PC-3 (cell line): ENCODE measurements around the gene KLHL6. TPM values are rescaled to one million over a fixed set of nuclear protein-coding genes. Genes with fewer than 3 reads are reported as not detected.

Experiments
- ATAC-seq: fragments of 200-7000 bp; cut with Tn5 transposase; 2 replicates; pipeline ENCODE4 v1.9.1; 2020; ENCODE audit warnings: mild to moderate bottlenecking, moderate library complexity
- BruUV-seq: library from RNA; stranded (reverse); fragments of 400-500 nt; replicated peaks from 2 replicates; lab custom pipeline; 2021; lab: Mats Ljungman, UMichigan
- CTCF ChIA-PET: fragments of 300-600 bp; sonication (Branson Sonifier 250); formaldehyde crosslinking; loops from one replicate; lab custom pipeline; 2022; ENCODE audit warnings: antibody characterized with exemption; lab: Charles Lee
- POLR2A ChIA-PET: fragments of 300-600 bp; sonication (Branson Sonifier 250); formaldehyde crosslinking; loops from one replicate; lab custom pipeline; 2022; ENCODE audit warnings: antibody characterized with exemption; ENCODE audit not compliant: unreplicated experiment; lab: Charles Lee
- DNase-seq: peaks from one replicate; pipeline ENCODE4 v3.0.0-alpha.2; 2015
- H2AFZ ChIP-seq: fragments of 300-600 bp; sonication (generic); 2 replicates; pipeline ENCODE4 v1.6.0; 2016; ENCODE audit warnings: antibody characterized with exemption, low read length
- H3F3A ChIP-seq: fragments of 300-600 bp; sonication (generic); one replicate; pipeline ENCODE4 v1.6.0; 2017; ENCODE audit warnings: antibody characterized with exemption, low read length, control low read depth, mild to moderate bottlenecking; ENCODE audit not compliant: unreplicated experiment
- H3K27ac ChIP-seq: fragments of 300-600 bp; sonication (generic); 2 replicates; pipeline ENCODE4 v1.5.1; 2016; ENCODE audit warnings: mild to moderate bottlenecking, low read length
- H3K27me3 ChIP-seq: fragments of 300-600 bp; sonication (generic); 2 replicates; pipeline ENCODE4 v1.6.1; 2016; ENCODE audit warnings: low read length, mixed read lengths
- H3K36me3 ChIP-seq: fragments of 300-600 bp; sonication (generic); 2 replicates; pipeline ENCODE4 v1.6.1; 2016; ENCODE audit warnings: low read depth, mixed run types, low read length, mixed read lengths
- H3K4me1 ChIP-seq: fragments of 300-600 bp; sonication (generic); 2 replicates; pipeline ENCODE4 v1.5.1; 2016; ENCODE audit warnings: low read length; ENCODE audit not compliant: insufficient read depth
- H3K4me2 ChIP-seq: fragments of 300-600 bp; sonication (generic); 2 replicates; pipeline ENCODE4 v1.6.0; 2016; ENCODE audit warnings: low read length
- H3K4me3 ChIP-seq: fragments of 300-600 bp; sonication (generic); 2 replicates; pipeline ENCODE4 v1.5.1; 2016; ENCODE audit warnings: mild to moderate bottlenecking, low read length, mixed read lengths
- H3K79me2 ChIP-seq: fragments of 300-600 bp; sonication (generic); 2 replicates; pipeline ENCODE4 v1.6.1; 2017; ENCODE audit warnings: low read length, mixed read lengths
- H3K9ac ChIP-seq: fragments of 300-600 bp; sonication (generic); 2 replicates; pipeline ENCODE4 v1.6.0; 2016; ENCODE audit warnings: mild to moderate bottlenecking, low read length
- H3K9me2 ChIP-seq: fragments of 300-600 bp; sonication (generic); replicated peaks from 2 replicates; pipeline ENCODE4 v1.6.1; 2016; ENCODE audit warnings: mixed run types, low read length, mixed read lengths
- H3K9me3 ChIP-seq: fragments of 300-600 bp; sonication (generic); 2 replicates; pipeline ENCODE4 v1.6.1; 2016; ENCODE audit warnings: low read length, mixed read lengths
- H4K20me1 ChIP-seq: fragments of 300-600 bp; sonication (generic); 2 replicates; pipeline ENCODE4 v1.6.1; 2016; ENCODE audit warnings: low read length, mixed read lengths
- CTCF ChIP-seq: fragments of 300-600 bp; sonication (generic); conservative IDR thresholded peaks from 2 replicates; pipeline ENCODE4 v1.5.1; 2017; ENCODE audit warnings: antibody characterized with exemption, low read depth, mild to moderate bottlenecking, low read length
- EZH2 ChIP-seq: fragments of 300-600 bp; sonication (generic); IDR thresholded peaks from one replicate; pipeline ENCODE4 v1.6.1; 2017; ENCODE audit warnings: antibody characterized with exemption, mild to moderate bottlenecking, low read length; ENCODE audit not compliant: unreplicated experiment
- EZH2phosphoT487 ChIP-seq: fragments of 300-600 bp; sonication (generic); IDR thresholded peaks from 2 replicates; pipeline ENCODE4 v1.6.1; 2018; ENCODE audit warnings: mild to moderate bottlenecking, antibody characterized with exemption, low read length, borderline replicate concordance
- intact Hi-C: fragments of 100-400 bp; cut with micrococcal nuclease; formaldehyde crosslinking; loops from 2 replicates; pipeline ENCODE4 v1.9.0; 2023
- total RNA-seq: library from RNA; depleted of rRNA; stranded (reverse); fragments of >200 nt; gene quantifications from 2 replicates; pipeline ENCODE4 v1.2.3, GENCODE V29; 2014

KLHL6 gene
- total RNA-seq, 1 experiment from 2014 or later: not detected

GRCh38 chr3:183532620-183533411 is 22.7 kb downstream of the KLHL6 start:
- Histone ChIP-seq H3K36me3 (no peaks in the 10 kb centered on the region), H3K27ac (no peak overlapping the region), H4K20me1 (no peaks in the 10 kb centered on the region), H3F3A (no peaks in the 10 kb centered on the region), H3K4me1 (no peaks in the 10 kb centered on the region), H3K4me3 (no peak overlapping the region), H3K27me3 (peaks cover 10% of the 10 kb centered on the region; the same call in 1 of the 2 replicates), H2AFZ (no peak overlapping the region), H3K9me3 (no peaks in the 10 kb centered on the region), H3K79me2 (no peaks in the 10 kb centered on the region), H3K9ac (no peak overlapping the region), H3K4me2 (no peak overlapping the region), H3K9me2 (no peaks in the 10 kb centered on the region)
- BruUV-seq: no TSS peak
- intact Hi-C loops: no loop called here
- ChIA-PET CTCF (no interaction called here), POLR2A (no interaction called here)
- ATAC-seq (no peak), DNase-seq (no peak)
- TF ChIP-seq CTCF: no peak
- TF ChIP-seq EZH2phosphoT487: no peak
- TF ChIP-seq EZH2: no peak

GRCh38 chr3:183529717-183530116 is 25.8 kb downstream of the KLHL6 start:
- CTCF ChIA-PET: no interaction called here

More at GRCh38 chr3:183529717-183530116, 25.8 kb downstream of the KLHL6 start:
- H3K9me2 ChIP-seq: no peaks in the 10 kb centered on the region
- no peak overlapping the region for H3K4me2 ChIP-seq
- no peak for ATAC-seq
- H3K4me3 ChIP-seq: no peak overlapping the region
- no peaks in the 10 kb centered on the region for H3F3A ChIP-seq
- no peak overlapping the region for H3K27ac ChIP-seq
- no peak overlapping the region for H2AFZ ChIP-seq
- TF ChIP-seq EZH2: no peak
- no peak for TF ChIP-seq EZH2phosphoT487
- TF ChIP-seq CTCF: no peak
- H4K20me1 ChIP-seq: no peaks in the 10 kb centered on the region
- DNase-seq: no peak
- peaks cover 10% of the 10 kb centered on the region; the same call in 1 of the 2 replicates for H3K27me3 ChIP-seq
- no peaks in the 10 kb centered on the region for H3K4me1 ChIP-seq
- H3K9ac ChIP-seq: no peak overlapping the region
- BruUV-seq: no TSS peak
- POLR2A ChIA-PET: no interaction called here
- no peaks in the 10 kb centered on the region for H3K36me3 ChIP-seq
- intact Hi-C loops: no loop called here
- H3K9me3 ChIP-seq: no peaks in the 10 kb centered on the region
- H3K79me2 ChIP-seq: no peaks in the 10 kb centered on the region
